ENCODE data around the gene WWC2.

DNA sequence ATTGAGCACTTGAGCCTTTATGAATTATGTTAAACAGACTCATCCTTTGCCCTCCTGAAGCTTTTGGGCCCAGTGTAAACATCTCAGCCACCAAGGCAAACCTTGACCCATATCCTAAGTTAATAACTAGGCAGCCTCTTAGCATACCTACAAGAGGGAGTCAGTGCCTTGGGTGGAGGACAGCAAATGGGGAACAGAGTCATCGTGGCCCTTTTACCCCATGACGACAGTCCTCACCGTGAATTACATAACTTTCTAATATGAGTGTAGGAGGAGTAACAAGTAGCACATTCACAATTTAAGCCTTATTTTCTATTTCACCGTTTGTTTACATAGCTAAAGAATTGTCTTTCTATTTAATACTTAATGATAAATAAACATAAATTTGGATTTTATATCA is 204.2 kb downstream of the WWC2 start:
- TF ChIP-seq, protein P1, sequence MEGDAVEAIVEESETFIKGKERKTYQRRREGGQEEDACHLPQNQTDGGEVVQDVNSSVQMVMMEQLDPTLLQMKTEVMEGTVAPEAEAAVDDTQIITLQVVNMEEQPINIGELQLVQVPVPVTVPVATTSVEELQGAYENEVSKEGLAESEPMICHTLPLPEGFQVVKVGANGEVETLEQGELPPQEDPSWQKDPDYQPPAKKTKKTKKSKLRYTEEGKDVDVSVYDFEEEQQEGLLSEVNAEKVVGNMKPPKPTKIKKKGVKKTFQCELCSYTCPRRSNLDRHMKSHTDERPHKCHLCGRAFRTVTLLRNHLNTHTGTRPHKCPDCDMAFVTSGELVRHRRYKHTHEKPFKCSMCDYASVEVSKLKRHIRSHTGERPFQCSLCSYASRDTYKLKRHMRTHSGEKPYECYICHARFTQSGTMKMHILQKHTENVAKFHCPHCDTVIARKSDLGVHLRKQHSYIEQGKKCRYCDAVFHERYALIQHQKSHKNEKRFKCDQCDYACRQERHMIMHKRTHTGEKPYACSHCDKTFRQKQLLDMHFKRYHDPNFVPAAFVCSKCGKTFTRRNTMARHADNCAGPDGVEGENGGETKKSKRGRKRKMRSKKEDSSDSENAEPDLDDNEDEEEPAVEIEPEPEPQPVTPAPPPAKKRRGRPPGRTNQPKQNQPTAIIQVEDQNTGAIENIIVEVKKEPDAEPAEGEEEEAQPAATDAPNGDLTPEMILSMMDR (conservative IDR thresholded peaks at IDR 0.05; ENCODE audit: low read length) = no peak
- TF ChIP-seq EZH2phosphoT487 (IDR thresholded peaks at IDR 0.05; ENCODE audit: borderline replicate concordance) = no peak

All from Loucy (cell line).